GM18499 (cell line): ENCODE measurements around the gene OSMR.
"Not testable (repeated sequence)": the region's sequence is repeated elsewhere in the genome, so short reads cannot be mapped to it uniquely, and the experiment has no call there.

Experiments used
- ATAC-seq: cut with Tn5 transposase; IDR thresholded peaks from one replicate; pipeline ENCODE4 v1.9.1; 2021; ENCODE audit warnings: moderate number of reproducible peaks; ENCODE audit not compliant: insufficient read depth, unreplicated experiment

OSMR gene

DNA sequence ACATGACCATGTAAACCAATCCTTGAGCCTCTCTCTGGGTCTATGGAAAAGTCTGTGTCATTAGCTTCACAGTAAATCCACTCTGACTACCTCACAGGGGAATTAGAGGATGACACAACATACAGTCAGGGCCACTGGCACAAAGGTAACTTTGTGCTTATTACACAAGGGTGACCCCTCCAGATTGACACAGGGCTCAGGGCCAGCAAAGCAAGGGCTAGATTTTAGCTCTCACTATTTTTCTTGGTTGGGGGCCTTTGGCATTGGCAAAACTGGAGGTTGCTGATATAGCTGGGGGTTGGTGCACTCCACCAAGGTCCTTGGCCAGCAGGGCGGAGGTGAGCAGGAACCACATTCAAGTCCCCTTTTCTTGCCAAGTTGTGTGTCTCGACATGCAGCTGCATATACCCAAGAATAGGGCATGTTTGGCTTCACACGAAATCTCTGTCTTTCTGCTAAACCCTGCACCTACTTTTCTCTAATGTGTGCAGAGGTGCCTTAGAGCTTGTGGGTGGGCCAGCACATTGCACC lies 15.2 kb upstream of the OSMR start:
- no peak for ATAC-seq

DNA sequence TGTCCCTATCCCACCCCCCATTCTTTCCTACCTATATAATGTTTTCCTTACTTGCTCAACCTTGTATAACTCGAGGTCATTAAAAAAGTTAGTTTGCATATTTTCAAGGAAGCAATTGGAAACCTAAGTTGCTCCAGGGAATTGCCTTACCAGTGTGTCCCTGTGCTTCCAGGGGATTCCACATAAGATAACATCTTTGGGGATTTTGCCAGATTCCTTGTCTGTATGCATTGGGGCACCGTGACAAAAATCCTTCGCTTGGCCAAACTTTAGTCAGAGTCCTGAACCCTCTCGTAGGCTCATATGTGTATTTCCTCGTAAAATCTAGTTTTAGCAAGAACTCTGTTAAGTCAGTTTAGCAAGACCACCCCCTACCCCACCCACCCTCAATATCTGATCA lies 14.7 kb upstream of the OSMR start:
- no peak for ATAC-seq

DNA sequence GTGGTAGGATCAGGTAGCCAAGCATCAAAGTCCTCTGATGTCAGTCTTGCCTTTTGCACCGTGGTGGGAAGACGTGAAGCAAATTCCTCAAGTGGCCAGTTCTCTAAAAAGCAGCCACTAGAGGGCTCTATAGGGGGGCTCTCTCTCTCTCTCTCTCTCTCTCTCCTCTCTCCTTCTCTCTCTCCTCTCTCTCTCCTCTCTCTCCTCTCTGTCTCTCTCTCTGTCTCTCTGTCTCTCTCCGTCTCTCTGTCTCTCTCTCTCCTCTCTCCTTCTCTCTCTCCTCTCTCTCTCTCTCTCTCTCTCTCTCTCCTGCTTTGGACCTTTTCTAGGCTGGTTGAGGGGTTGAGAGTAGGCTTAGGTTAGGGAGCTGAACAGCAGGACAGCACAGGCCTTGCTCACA lies 13.9 kb upstream of the OSMR start:
- no peak for ATAC-seq

DNA sequence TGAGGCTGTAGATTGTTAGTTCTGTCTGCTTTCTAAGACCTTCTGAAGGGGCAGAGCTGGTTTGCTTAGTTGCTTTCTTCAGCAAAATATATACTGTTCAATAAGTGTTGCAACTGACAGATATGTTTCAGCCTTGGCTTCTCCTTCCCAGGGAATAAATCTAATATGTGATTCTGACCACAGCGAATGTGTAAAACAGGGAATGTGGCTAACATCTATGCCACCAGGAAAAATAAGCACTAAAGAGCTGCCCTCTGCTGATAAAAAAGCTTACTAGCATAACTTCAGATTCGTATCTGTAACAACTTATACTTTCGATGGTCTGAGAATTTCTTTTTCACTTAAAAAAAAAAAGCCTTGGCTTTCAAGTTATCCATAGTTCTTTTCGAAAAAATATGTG lies 13.0 kb upstream of the OSMR start:
- ATAC-seq = no peak

DNA sequence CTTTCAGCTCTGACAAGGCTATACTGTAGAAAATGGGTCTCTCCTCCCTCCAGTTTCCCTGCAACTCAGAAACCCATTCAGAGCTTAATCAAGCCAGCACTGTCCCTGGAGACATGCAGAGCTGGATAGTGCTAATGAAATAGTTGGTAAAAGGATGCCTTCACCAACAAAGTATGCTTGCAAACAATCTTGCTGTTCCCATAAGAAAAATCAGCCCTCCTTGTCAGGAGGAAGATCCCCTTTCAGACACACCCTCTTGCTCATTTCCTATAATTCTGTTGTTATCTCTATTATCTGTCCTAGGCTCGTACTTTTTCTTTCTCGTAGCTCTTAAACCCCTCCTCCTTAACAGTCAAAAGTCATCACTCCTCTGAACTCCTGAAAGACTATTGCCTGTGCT lies 9.9 kb upstream of the OSMR start:
- no peak for ATAC-seq

DNA sequence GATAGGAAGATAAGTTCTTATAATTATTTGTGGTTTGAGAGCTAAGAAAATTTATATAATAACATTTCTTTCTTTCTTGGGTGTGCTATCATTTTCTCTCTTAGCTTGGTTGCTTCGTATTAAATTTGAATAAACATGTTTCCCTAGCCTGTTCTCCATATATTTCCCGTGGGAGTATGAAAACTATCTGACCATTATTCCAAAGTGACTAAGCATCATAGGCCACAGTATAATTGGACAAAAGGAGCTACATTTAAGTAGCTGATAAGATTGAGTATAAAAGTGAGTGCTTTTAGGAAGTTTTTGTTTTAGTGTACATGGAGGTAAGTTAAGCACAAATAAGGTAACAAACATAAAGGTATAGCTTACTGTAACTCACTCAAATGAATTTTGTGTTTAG lies 8.4 kb upstream of the OSMR start:
- no peak for ATAC-seq

DNA sequence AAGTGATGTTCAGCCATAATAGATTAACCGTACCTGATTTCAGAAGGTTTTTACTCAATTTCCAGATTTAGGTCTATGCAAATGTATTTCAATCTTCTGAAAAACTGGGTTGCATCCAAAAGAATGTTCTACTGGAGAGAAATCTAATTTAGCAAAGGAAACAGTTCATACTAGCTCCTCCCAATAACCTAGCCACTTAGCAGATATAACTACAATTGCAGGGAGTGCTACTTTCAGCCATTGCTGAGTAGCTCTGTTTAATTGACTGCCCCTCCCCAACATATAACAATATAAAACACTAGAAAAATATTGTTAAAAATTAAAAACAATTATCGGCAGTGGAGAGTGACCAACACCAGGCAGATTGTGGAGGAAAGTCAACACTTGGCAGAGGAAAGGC lies 7.9 kb upstream of the OSMR start:
- no peak for ATAC-seq

DNA sequence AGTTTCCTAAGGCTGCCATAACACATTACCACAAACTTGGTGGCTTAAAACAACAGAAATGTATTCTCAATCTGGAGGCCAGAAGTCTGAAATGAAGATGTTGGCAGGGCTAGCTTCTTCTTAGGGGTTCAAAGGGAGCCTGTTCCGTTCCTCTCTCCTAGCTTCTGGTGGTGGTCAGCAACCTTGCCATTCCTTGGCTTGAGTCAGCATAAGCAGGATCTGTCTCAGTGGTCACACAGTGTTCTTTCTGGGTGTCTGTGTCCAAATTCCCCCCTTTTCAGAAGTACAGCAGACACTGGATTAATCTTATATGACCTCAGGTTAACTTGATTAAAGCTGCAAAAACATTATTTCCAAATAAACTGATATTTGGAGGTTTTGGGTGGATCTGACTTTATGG lies 2.1 kb upstream of the OSMR start:
- no peak for ATAC-seq

DNA sequence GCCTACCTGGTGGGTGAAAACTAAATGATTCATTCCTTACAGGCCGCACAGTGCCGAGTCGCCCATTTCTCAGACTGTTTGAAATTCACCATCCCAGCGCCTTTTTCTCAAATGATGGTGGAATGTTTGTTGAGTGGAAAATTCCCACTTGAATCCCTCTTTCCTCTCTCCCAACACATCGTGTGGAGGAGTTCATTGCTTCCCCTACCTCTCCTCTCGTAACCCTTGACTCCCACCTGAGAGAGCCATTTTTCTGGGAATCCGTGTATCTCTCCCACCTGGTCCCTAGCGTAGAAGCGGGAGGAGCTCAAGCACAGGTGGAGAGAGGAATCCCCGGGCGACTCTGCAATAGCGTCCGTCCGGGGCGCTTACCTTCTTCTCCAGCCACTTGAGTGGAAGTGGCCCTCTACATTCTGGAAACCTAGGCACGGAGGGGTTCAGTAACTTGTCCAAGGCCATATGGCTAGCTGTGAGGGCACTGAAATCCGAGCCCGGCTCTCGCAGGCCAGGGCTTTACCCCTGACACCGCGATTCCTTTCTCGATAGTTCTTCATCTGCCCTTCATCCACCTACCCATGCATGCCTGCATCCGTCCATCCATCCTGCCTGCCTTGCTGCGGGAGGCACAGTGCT lies 683 bp downstream of the OSMR start:
- no peak for ATAC-seq

DNA sequence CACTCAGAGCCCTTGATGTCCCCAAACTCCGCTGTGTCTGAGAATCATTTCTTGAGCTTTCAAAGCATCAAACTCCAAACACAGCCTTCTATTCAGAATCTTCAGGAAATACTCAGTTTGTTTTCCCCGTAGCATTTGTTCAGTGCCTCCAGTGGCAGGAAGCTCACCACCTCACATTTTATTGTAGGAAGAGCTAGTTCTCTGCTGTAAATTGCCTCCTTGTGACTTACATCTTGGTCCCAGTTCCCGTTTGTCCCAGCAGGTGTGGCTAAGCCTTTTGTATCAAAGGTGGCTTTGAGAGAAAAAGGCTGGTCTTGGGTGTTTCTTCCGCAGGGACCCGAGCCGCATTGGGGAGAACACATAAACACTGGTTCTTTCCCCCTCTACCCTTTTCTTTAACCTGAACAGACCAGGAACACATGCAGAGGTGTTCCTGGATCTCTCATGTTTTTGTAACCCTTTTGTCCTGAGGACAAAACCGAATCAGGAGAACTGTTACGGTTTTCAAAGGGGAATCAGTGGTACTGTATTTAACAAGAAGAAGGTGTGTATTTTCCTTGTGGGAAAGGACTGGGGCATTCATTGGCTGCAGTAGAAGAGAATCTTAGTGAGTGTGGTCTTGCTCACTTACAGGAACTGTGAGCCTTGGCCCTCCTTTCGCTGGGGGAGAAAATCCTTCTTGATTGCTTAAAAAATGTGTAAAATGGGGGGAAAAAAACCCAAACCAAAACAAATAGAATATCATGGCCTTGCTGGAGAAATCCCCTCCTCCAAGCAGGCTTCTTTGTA lies 1.9 kb downstream of the OSMR start:
- ATAC-seq = no peak

DNA sequence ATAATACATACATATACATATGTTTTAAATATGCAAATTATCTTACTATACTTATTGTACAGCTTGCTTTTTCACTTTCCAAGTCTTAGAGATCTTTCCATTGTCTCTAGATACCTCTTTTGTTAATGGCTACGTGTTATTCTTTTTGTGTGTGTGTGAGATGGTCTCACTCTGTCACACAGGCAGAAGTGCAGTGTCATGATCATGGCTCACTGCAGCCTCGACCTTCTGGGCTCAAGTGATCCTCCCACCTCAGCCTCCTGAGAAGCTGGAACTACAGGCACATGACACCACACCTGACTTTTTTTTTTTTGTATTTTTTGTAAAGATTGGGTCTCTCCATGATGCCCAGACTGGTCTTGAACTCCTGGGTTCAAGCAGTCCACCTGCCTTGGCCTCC lies 2.8 kb downstream of the OSMR start:
- ATAC-seq = no peak

DNA sequence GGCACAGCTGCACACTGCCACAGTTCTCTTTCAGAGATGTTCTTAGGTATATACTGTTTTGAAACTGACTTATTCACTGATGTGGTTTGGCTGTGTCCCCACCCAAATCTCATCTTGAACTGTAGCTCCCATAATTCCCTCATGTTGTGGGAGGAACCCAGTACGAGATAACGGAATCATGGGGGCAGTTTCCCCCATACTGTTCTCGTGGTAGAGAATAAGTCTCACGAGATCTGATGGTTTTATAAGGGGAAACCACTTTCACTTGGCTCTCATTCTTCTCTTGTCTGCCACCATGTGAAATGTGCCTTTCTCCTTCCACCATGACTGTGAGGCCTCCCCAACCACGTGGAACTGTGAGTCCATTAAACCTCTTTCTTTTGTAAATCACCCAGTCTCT lies 5.8 kb downstream of the OSMR start:
- not testable (repeated sequence) for ATAC-seq

DNA sequence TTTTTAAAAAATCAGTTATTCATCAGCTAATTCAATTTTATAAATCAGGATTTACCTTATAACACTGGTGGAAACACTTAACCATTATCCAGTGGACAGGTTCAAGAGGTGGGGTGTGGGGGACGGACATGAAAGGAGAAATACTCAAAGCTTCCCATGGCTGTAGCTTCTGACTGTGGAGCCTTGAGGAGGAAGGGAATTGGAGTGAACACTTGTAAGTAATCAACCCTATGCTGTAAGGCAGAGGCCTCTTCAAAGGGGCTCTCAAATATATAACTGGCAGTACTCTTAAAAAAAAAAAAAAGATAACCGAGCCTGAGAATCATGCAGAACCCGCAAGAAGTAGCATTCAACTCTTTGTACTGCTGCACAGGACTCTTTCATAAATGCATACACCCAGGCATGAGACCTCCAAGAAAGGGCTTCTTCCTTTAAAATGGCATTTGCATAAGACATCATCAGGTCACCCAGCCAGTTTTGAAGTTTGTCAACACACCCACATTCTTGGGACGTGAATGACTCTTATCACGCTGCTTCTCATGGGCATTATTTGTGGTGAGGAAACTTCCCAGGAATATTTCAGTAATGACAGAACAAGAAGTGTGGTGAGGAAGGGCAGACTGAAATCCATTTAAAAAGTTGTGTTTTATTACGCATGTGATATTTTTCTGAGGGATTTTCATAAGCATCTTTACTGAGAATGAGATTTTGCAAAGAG lies 8.1 kb downstream of the OSMR start:
- no peak for ATAC-seq

DNA sequence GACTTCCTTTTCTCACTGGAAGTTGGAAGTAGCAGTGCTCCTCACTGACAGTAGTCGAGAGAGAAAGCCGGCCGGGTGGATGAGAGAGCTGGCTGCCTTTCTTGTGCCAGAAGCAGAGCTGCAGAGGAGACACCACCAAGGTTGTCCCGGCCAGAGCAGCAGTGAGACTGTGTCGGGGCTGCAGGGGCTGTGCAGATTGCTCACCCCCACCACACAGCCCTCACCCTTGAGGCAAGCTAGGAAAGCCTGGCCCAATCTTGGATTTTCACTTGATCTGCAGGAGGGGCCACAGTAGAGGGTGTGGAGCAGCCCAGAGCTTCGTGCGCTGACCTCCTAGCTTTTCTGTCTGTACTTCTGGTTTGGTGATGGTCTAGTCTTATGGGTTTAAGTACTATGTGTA lies 9.1 kb downstream of the OSMR start:
- ATAC-seq = no peak

DNA sequence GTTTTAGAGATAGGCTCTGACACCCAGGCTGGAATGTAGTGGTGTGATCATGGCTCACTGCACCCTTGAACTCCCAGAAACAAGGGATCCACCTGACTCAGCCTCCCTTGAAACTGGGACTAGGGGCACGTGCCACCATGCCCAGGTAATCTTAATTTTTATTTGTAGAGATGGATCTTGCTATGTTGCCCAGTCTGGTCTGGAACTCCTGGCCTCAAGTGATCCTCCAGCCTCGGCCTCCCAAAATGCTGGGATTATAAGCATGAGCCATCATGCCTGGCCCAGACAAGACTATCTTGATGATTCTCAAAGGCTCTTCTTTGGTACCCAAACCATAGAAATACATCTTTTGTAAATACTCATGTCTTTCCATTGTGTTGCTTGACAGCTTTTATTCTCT lies 10.8 kb downstream of the OSMR start:
- ATAC-seq = no peak

DNA sequence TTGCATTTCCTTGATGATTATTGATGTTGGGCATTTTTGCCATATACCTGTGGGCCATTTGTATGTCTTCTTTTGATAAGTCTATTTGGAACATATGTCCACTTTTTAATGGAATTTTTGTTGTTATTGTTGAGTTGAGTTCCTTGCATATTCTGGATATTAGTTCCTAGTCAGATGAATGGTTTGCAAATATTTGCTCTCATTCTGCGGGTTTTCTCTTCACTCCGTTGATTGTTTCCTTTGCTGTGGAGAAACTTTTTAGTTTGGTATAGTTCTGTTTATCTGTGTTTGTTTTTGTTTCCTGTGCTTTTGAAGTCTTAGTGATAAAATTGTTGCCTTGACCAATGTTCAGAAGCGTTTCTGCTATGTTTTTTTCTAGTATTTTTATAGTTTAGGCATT lies 13.0 kb downstream of the OSMR start:
- ATAC-seq = no peak

DNA sequence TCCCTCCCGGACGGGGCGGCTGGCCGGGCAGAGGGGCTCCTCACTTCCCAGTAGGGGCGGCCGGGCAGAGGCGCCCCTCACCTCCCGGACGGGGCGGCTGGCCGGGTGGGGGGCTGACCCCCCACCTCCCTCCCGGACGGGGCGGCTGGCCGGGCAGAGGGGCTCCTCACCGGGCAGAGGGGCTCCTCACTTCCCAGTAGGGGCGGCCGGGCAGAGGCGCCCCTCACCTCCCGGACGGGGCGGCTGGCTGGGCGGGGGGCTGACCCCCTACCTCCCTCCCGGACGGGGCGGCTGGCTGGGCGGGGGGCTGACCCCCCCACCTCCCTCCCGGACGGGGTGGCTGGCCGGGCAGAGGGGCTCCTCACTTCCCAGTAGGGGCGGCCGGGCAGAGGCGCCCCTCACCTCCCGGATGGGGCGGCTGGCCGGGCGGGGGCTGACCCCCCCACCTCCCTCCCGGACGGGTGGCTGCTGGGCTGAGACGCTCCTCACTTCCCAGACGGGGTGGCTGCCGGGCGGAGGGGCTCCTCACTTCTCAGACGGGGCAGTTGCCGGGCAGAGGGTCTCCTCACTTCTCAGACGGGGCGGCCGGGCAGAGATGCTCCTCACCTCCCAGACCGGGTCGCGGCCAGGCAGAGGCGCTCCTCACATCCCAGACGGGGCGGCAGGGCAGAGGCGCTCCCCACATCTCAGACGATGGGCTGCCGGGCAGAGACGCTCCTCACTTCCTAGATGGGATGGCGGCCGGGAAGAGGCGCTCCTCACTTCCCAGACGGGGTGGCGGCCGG lies 16.4 kb downstream of the OSMR start:
- ATAC-seq = not testable (repeated sequence)

DNA sequence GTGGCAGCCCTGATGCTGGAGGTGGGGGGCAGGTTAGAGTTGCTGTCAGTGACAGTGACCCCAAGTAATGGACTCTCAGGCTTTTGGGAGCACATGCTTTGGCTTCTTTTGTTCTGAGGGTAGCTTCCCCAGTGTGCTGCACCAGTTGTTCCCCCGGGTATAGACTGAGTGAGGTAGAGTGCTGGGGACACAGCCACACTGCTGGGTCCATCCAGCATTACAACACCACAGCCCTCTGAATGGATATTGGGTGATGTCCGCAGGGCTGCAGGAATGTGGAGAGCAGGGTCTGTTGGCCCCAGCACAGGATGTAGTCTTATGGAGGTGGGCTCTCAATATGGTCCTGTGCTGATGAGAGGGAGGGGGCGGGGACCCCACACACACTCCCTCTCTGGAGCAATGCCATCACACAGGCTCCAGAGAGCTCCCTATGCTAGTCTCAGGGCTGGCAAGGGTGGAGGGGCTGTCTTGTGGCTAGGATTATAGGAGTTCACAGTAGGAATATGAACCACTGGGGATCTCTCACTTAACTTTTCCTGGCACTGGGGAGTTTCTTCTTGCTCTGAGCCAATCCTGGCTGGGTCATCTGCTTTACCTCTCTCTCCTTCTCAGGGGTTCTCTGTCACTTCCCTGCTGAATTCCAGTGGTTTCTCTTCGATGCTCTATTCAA lies 20.7 kb downstream of the OSMR start:
- ATAC-seq = no peak

DNA sequence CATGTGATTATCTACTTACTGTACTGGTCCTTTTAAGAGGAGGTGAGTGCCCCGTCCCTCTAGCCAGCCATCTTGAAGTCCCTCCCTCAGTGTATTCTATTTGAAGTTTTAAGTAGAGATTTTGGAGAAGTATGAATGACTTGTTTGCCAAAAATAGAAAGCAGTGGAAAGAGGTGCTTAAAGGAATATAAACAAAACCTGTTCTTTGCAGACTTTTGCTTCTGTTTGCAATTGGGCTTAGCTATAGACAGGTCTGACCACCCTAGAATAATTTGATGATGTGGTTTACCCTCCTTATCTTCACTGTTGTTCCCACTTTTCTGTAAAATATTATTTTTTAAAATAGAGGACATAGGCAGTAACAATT lies 21.2 kb downstream of the OSMR start:
- no peak for ATAC-seq

DNA sequence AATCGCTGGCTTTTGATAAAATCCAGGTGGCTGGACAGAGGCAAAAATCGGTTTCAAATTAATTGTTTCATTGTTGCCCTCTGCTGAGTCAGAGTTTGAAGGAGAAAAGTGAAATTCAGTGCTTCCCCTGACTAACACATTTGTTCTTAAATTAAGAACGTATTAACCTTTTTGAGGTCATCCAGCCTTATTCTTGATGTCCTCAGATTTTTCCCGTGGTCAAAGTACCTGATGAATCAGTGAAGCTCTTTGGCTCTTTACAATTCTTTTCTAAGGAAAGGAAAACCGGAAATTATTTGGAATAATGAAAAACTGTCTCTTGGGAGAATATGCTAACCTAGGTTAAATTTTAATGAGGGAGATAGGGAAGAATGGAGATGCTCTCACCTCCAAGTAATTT lies 21.6 kb downstream of the OSMR start:
- no peak for ATAC-seq
